ENCODE data around the gene LY6G6C. TPM values are rescaled to one million over a fixed set of nuclear protein-coding genes. Genes with fewer than 3 reads are reported as not detected.

The LY6G6C gene
- total RNA-seq, 1 donor from 2014 or later, result not detected

DNA sequence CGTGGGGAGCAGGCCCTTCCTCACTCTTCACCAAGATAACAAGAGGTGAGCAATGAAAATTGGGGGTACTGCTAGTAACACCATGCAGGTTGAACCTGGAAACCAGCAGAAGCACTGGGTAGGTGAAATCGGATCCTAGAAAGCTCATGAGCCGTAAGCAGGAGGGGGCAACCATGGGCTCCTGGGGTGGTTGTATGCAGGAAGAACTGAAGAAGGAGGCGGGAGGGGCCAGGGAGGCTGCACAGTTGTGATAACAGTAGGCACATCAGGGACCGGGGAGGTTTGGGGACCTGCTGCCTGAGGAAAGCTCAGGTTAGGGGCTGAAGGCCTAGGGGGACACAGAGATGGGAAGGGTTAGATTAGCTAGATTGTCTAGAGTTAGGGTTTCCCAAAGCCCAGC lies 35.1 kb downstream of the LY6G6C start:
- Histone ChIP-seq H3K4me3 (no peak overlapping the region), H3K9me3 (no peaks in the 10 kb centered on the region), H3K27me3 (no peaks in the 10 kb centered on the region), H3K4me1 (peaks cover 9% of the 10 kb centered on the region), H3K27ac (no peak overlapping the region), H3K36me3 (peaks cover 58% of the 10 kb centered on the region)
- DNase-seq (no peak), ATAC-seq (no peak)
- TF ChIP-seq, protein P1, sequence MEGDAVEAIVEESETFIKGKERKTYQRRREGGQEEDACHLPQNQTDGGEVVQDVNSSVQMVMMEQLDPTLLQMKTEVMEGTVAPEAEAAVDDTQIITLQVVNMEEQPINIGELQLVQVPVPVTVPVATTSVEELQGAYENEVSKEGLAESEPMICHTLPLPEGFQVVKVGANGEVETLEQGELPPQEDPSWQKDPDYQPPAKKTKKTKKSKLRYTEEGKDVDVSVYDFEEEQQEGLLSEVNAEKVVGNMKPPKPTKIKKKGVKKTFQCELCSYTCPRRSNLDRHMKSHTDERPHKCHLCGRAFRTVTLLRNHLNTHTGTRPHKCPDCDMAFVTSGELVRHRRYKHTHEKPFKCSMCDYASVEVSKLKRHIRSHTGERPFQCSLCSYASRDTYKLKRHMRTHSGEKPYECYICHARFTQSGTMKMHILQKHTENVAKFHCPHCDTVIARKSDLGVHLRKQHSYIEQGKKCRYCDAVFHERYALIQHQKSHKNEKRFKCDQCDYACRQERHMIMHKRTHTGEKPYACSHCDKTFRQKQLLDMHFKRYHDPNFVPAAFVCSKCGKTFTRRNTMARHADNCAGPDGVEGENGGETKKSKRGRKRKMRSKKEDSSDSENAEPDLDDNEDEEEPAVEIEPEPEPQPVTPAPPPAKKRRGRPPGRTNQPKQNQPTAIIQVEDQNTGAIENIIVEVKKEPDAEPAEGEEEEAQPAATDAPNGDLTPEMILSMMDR (IDR thresholded peaks at IDR 0.05), result no peak
- intact Hi-C loops (cut with DNase I), result no loop called here

DNA sequence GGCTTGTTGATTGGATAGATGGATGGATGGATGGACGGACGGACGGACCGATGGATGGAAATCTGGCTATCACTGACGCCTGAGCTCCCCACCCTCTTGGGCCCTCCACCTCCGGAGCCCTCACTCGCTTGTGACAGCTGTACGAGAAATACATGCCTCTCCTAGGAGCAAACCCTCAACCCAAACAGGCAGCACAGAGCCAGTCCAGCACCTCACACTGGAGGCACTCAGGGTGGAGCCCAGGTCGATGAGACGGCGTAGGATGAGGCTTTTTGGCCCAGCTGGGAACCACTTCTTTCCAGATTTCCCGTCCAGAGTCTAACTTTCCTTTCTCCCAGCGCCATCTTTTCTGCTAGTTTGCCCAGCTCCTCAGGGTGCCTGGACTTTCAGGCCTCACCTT lies 38.0 kb downstream of the LY6G6C start:
- Histone ChIP-seq H3K4me1 (peaks cover 21% of the 10 kb centered on the region), H3K4me3 (no peak overlapping the region), H3K27me3 (no peaks in the 10 kb centered on the region), H3K36me3 (peaks cover 29% of the 10 kb centered on the region), H3K9me3 (no peaks in the 10 kb centered on the region), H3K27ac (no peak overlapping the region)
- no peak for ATAC-seq
- intact Hi-C loops (cut with DNase I), result no loop called here
- TF ChIP-seq, protein P1 (IDR thresholded peaks at IDR 0.05), result no peak
- no peak for DNase-seq

DNA sequence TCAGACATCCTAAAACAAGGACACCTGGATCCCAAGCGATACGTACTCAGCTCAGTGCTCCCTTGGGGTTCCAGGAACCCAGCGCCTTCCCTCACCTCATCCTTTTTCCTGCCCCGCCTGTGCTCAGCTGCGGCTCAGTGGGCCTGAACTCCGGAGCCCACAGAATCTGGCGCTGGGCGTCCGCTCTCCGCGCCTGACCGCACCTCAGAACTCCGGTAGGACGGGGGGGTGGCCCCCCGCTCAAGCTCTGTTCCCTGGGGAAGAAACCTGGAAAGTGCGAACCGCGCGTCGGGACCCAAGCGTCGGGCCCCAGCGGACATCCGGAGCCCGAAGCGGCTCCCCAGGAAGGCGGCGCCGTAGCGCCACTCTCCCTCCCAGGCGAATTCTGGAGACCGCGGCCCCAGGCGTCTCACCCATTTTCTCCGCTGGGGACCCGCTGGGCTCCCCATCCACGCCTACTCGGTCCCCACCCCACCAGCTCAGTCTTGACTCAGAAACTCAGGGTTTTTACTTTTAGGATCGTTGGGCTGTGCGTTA lies 40.3 kb downstream of the LY6G6C start:
- DNase-seq (peak; percentile 79), ATAC-seq (peak; percentile 55)
- TF ChIP-seq, protein P1 (IDR thresholded peaks at IDR 0.05), result no peak
- peaks cover 21% of the 10 kb centered on the region for H3K4me1 ChIP-seq
- peaks cover 5% of the 10 kb centered on the region for H3K36me3 ChIP-seq
- H3K4me3 ChIP-seq, result peak overlapping the region; percentile 71
- intact Hi-C loops (cut with DNase I), result no loop called here
- H3K27me3 ChIP-seq, result no peaks in the 10 kb centered on the region
- no peaks in the 10 kb centered on the region for H3K9me3 ChIP-seq
- H3K27ac ChIP-seq, result peak overlapping the region; percentile 75

DNA sequence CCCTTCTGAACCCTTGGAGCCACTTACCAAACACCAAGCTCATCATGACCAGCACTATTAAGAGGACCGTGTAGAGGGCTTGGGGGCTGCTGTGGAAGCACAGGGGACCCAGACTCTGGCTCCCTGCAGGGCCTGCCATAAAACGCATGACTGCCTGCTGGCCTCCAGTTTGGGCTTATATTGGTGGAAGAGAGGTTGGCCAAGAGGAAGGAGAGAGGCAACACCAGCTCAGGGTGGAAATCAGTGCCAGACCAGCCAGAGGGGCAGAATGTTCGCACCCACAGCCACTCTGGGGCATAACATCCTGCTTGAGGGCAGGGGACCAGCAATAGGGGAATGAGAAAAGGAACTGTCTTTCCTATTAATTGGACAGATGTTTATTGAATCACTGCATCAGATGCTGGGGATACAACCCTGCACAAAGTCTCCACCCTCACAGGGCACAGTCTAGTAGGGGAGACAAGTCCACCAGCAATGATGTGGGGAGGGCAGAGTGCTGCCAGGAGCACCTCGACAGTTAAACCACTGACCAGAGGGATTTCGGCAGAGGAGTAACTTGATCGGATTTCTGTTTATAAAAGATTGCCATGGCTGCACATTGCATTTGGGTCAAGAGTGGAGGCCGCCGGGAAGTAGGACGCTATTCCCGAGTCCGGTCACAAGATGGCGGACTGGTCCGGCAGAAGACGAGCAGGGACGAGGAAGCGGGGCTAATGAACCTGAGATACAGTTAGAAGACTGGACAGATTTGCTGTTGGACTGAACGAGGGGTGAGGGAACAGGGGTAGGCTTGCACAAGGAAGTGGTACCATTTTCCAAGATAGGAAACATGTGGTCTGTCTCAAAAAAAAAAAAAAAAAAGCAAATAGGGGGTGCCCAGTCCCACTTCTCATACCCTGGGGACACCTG lies 41.1 kb downstream of the LY6G6C start, which contains the start of gene LY6G5C:
TSS of gene LY6G5C (minus strand) at position 842 of the 909 bp plus-strand sequence. CDS start at position 148, 694 bp downstream.
- Histone ChIP-seq H3K36me3 (no peaks in the 10 kb centered on the region), H3K27ac (peak within 1 kb of the TSS; percentile 75), H3K27me3 (no peaks in the 10 kb centered on the region), H3K9me3 (no peaks in the 10 kb centered on the region), H3K4me3 (peak within 1 kb of the TSS; percentile 71), H3K4me1 (peaks cover 21% of the 10 kb centered on the region)
- peak; percentile 90 for DNase-seq
- peak; percentile 91 for ATAC-seq
- intact Hi-C loops (cut with DNase I), result no loop called here
- TF ChIP-seq, protein P1 (IDR thresholded peaks at IDR 0.05), result peak; percentile 79

DNA sequence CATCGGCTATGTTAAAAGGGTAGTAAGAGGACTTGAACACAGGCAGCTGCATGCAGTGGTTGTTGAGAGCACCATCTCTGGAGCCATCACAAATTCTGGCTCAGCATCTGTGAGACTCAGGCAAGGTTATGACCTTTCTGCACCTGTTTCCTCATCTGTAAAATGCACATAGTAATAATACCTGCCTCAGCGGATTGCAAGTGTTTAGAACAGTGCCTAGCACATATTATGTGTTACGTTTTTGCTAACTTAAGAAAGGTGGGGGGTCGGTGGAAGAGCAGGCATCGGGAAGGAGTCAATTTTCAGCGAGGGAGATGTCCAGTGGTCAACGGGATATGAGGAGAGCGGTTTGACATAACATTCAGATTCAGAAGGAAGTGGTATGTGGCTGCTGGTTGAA lies 43.6 kb downstream of the LY6G6C start:
- TF ChIP-seq, protein P1 (IDR thresholded peaks at IDR 0.05), result no peak
- H3K36me3 ChIP-seq, result peaks cover 5% of the 10 kb centered on the region
- ATAC-seq (no peak), DNase-seq (no peak)
- peaks cover 20% of the 10 kb centered on the region for H3K4me1 ChIP-seq
- H3K4me3 ChIP-seq, result no peak overlapping the region
- no peak overlapping the region for H3K27ac ChIP-seq
- intact Hi-C loops (cut with DNase I), result no loop called here
- H3K27me3 ChIP-seq, result no peaks in the 10 kb centered on the region
- no peaks in the 10 kb centered on the region for H3K9me3 ChIP-seq
